SK-N-MC (cell line): ENCODE measurements around the gene UBE2V1.

Source experiments
- DNase-seq: peaks from one replicate; pipeline ENCODE4 v3.0.0-alpha.2; 2011; ENCODE audit warnings: low read depth, low spot score
- H3K27ac ChIP-seq: fragments of 200-600 bp; sonication (generic); 2 replicates; pipeline ENCODE4 v1.5.1; 2016; ENCODE audit warnings: mixed run types
- H3K36me3 ChIP-seq: fragments of 200-600 bp; sonication (generic); 2 replicates; pipeline ENCODE4 v1.6.1; 2017; ENCODE audit warnings: antibody characterized with exemption, low read length, mixed read lengths; ENCODE audit not compliant: insufficient read depth
- H3K4me3 ChIP-seq: fragments of 200-600 bp; sonication (generic); 2 replicates; pipeline ENCODE4 v1.5.1; 2016
- H3K9ac ChIP-seq: fragments of 200-600 bp; sonication (generic); 2 replicates; pipeline ENCODE4 v1.8.0; 2017; ENCODE audit warnings: mixed run types, mixed read lengths; ENCODE audit not compliant: insufficient read length
- H3K9me3 ChIP-seq: fragments of 200-600 bp; sonication (generic); 2 replicates; pipeline ENCODE4 v1.6.1; 2017; ENCODE audit warnings: low read depth, mild to moderate bottlenecking, antibody characterized with exemption, low read length, moderate library complexity, mixed read lengths
- EZH2 ChIP-seq: fragments of 200-600 bp; sonication (generic); IDR thresholded peaks from one replicate; pipeline ENCODE4 v1.6.1; 2017; ENCODE audit warnings: antibody characterized with exemption
- FOXP2 ChIP-seq: optimal IDR thresholded peaks from 2 replicates; pipeline ENCODE3; 2011; ENCODE audit warnings: mild to moderate bottlenecking, moderate library complexity; ENCODE audit not compliant: insufficient read depth; ENCODE audit errors: extremely low read length, control extremely low read depth
- POLR2AphosphoS5 ChIP-seq: IDR thresholded peaks from 2 replicates; pipeline ENCODE4 v1.6.1; 2012; ENCODE audit warnings: mild to moderate bottlenecking, low read depth, low read length, borderline replicate concordance

The UBE2V1 gene

DNA sequence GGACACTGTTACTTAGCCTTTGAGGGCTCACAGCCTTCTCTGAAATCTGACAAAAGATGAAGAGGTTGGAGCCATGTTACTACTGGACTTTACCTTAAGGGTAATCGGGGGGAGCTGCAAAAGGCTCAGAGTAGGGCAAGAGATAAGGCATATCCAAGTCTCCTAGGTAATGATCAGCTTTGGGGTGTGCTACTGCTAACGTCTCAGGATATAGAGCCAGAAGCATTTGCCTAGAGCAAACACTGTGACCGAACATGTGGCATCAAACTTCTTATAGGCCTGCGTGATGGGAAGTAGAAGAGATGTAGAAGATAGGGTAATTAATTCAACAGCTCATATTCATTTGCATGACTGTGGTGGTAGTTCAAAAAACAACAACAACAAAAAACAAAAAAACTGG is 11.1 kb downstream of the UBE2V1 start:
- Histone ChIP-seq H3K9ac (no peak overlapping the region), H3K36me3 (peaks cover 2% of the 10 kb centered on the region; the same call in 1 of the 2 replicates), H3K27ac (peak overlapping the region; percentile 40), H3K9me3 (no peaks in the 10 kb centered on the region), H3K4me3 (no peak overlapping the region)
- DNase-seq, result no peak
- TF ChIP-seq EZH2, result no peak
- TF ChIP-seq FOXP2, result no peak
- no peak for TF ChIP-seq POLR2AphosphoS5

DNA sequence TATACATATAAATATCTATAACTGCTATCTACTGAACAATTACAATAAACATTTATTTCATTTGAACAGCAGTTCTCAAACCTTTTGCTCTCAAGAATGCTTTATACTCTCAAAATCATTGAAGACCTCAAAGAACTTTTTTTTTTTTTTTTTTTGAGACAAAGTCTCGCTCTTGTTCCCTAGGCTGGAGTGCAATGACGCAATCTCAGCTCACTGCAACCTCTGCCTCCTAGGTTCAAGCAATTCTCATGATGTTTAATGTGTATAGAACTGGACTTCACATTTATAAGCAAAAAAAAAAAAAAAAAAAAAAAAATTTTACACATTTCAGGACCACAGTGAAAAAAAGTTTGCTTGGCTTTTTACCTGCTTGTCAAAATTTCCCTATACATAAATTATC is 11.7 kb downstream of the UBE2V1 start:
- Histone ChIP-seq H3K27ac (peak overlapping the region; percentile 40), H3K9me3 (no peaks in the 10 kb centered on the region), H3K4me3 (no peak overlapping the region), H3K9ac (no peak overlapping the region), H3K36me3 (peaks cover 8% of the 10 kb centered on the region)
- TF ChIP-seq POLR2AphosphoS5, result no peak
- no peak for TF ChIP-seq FOXP2
- TF ChIP-seq EZH2, result no peak
- DNase-seq, result no peak

DNA sequence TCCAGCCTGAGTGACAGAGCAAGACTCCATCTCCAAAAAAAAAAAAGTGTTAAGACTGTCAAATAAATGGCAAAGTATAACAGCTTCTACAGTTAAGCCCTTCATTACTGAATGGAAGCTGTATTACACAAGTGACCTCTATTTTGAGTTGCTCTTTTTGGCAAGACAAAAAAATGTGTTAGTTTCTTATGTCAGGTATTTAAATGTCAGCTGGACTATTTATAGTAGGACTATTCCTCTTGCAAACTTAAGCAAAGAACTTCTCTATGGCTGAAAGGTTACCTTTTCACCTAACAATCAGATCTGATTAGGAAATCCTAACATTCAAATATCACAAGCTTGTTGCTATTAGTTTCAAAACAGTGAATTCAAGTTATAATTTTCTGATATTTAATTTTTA is 12.4 kb downstream of the UBE2V1 start:
- no peaks in the 10 kb centered on the region for H3K9me3 ChIP-seq
- DNase-seq, result no peak
- no peak for TF ChIP-seq FOXP2
- H3K36me3 ChIP-seq, result peaks cover 16% of the 10 kb centered on the region
- peak overlapping the region; percentile 40 for H3K27ac ChIP-seq
- H3K9ac ChIP-seq, result no peak overlapping the region
- H3K4me3 ChIP-seq, result no peak overlapping the region

GRCh38 chr20:50099565-50099991 is 13.4 kb downstream of the UBE2V1 start:
- TF ChIP-seq EZH2, result no peak
- TF ChIP-seq POLR2AphosphoS5, result no peak
- no peak for TF ChIP-seq FOXP2
- no peak for DNase-seq
- H3K4me3 ChIP-seq, result no peak overlapping the region
- H3K9ac ChIP-seq, result no peak overlapping the region
- H3K9me3 ChIP-seq, result no peaks in the 10 kb centered on the region
- H3K27ac ChIP-seq, result no peak overlapping the region
- peaks cover 25% of the 10 kb centered on the region for H3K36me3 ChIP-seq

- Histone ChIP-seq H3K9ac (no peak overlapping the region), H3K27ac (no peak overlapping the region), H3K9me3 (no peaks in the 10 kb centered on the region), H3K36me3 (peaks cover 30% of the 10 kb centered on the region), H3K4me3 (no peak overlapping the region)
- TF ChIP-seq EZH2 (no peak), POLR2AphosphoS5 (no peak), FOXP2 (no peak)
- DNase-seq, result no peak
Observed at GRCh38 chr20:50099113-50099512, 13.8 kb downstream of the UBE2V1 start.

GRCh38 chr20:50098259-50098658 is 14.7 kb downstream of the UBE2V1 start:
- Histone ChIP-seq H3K36me3 (peaks cover 34% of the 10 kb centered on the region), H3K27ac (no peak overlapping the region)

GRCh38 chr20:50097843-50098242 is 15.1 kb downstream of the UBE2V1 start:
- Histone ChIP-seq H3K9me3 (no peaks in the 10 kb centered on the region), H3K4me3 (no peak overlapping the region), H3K36me3 (peaks cover 38% of the 10 kb centered on the region), H3K9ac (no peak overlapping the region), H3K27ac (no peak overlapping the region)
- TF ChIP-seq EZH2, result no peak
- no peak for TF ChIP-seq FOXP2
- no peak for TF ChIP-seq POLR2AphosphoS5
- no peak for DNase-seq

More at GRCh38 chr20:50098259-50098658, 14.7 kb downstream of the UBE2V1 start:
- Histone ChIP-seq H3K4me3 (no peak overlapping the region), H3K9me3 (no peaks in the 10 kb centered on the region), H3K9ac (no peak overlapping the region)
- DNase-seq, result no peak
- TF ChIP-seq EZH2 (no peak), POLR2AphosphoS5 (no peak), FOXP2 (no peak)

DNA sequence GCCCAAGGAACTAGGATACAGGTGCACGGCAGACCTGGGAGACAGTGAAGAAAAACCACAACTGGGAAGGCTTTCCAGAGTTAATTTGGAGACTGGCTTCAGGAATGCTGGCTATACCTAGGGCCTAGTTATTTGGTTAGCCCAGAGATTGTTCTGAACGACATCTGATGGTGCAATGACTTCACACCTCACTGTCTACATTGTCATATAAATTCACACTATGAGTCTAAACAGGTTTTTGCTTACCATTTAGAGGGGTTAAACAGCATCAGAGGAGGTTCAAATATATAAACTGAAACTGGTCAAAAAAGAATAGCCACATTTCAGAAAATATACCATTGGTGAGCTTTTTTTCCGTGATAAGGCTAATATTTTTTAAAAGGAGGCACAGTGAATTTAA is 16.7 kb downstream of the UBE2V1 start:
- no peak overlapping the region for H3K4me3 ChIP-seq
- H3K9ac ChIP-seq, result no peak overlapping the region
- peaks cover 44% of the 10 kb centered on the region for H3K36me3 ChIP-seq
- H3K27ac ChIP-seq, result no peak overlapping the region
- DNase-seq, result no peak
- TF ChIP-seq EZH2, result no peak
- TF ChIP-seq POLR2AphosphoS5, result no peak
- no peak for TF ChIP-seq FOXP2
- no peaks in the 10 kb centered on the region for H3K9me3 ChIP-seq

DNA sequence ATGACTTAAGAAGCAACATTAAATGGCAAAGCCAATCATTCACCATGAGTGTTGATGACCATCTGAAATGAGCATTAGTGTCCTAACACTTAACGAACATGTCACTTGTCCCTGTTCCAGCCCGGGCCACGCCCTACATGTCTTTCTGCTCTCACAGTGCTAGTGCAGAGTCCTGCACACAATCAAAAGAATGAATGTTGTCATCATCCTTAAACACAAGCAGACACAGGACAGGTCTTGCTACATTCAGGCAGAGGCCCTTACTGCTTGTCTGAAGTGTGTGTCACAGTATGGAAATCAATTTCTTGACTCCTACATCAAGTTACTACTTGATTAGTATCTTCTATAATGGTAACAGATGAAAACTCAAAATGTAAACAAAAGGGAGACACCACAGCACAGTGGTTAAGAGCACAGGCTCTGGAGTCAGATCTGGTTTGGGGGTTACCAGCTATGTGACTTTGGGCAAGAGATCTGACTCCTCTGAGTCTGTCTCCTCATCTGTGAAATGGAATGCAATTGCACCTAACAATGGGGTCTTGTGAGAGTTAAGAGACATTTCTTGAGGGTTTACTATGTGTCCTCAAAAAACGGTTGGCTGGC is 17.4 kb downstream of the UBE2V1 start:
- Histone ChIP-seq H3K9me3 (no peaks in the 10 kb centered on the region), H3K27ac (no peak overlapping the region), H3K9ac (no peak overlapping the region), H3K4me3 (no peak overlapping the region), H3K36me3 (peaks cover 44% of the 10 kb centered on the region)
- TF ChIP-seq POLR2AphosphoS5 (no peak), EZH2 (no peak), FOXP2 (no peak)
- DNase-seq, result no peak
